Loucy (cell line): ENCODE measurements around the gene WWOX.

Experiments used
- EZH2phosphoT487 ChIP-seq: fragments of 200-600 bp; IDR thresholded peaks from 2 replicates; pipeline ENCODE4 v1.6.1; 2018; ENCODE audit warnings: antibody characterized with exemption, mild to moderate bottlenecking, moderate library complexity, borderline replicate concordance
- TF ChIP-seq, protein P1 (sequence below): fragments of 200-600 bp; sonication (generic); conservative IDR thresholded peaks from 2 replicates; pipeline ENCODE4 v1.5.1; 2014; ENCODE audit warnings: mild to moderate bottlenecking, antibody characterized with exemption, low read length

DNA sequence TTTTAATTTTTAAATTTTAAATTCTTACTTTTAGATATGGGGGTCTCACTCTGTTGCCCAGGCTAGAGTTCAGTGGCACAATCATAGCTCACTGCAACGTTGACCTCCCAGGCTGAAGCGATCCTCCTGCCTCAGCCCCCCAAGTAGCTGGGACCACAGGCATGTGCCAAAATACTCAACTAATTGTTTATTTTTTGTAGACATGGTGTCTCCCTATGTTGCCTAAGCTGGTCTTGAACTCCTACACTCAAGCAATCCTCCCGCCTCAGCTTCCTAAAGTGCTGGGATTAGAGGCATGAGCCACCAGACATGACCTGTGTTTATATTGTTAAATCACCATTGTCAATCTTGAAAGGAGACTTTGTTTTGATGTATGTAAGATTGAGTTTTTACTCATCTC is 332.2 kb downstream of the WWOX start:
- TF ChIP-seq, protein P1, sequence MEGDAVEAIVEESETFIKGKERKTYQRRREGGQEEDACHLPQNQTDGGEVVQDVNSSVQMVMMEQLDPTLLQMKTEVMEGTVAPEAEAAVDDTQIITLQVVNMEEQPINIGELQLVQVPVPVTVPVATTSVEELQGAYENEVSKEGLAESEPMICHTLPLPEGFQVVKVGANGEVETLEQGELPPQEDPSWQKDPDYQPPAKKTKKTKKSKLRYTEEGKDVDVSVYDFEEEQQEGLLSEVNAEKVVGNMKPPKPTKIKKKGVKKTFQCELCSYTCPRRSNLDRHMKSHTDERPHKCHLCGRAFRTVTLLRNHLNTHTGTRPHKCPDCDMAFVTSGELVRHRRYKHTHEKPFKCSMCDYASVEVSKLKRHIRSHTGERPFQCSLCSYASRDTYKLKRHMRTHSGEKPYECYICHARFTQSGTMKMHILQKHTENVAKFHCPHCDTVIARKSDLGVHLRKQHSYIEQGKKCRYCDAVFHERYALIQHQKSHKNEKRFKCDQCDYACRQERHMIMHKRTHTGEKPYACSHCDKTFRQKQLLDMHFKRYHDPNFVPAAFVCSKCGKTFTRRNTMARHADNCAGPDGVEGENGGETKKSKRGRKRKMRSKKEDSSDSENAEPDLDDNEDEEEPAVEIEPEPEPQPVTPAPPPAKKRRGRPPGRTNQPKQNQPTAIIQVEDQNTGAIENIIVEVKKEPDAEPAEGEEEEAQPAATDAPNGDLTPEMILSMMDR, result no peak
- no peak for TF ChIP-seq EZH2phosphoT487
